ENCODE measurements around the gene MCOLN2.
"Not testable (repeated sequence)": the region's sequence is repeated elsewhere in the genome, so short reads cannot be mapped to it uniquely, and the experiment has no call there.

Gene MCOLN2

GRCh38 chr1:84907095-84907827 is 89.7 kb downstream of the MCOLN2 start:
- no peak overlapping the region for H3K27ac ChIP-seq
- no peak for TF ChIP-seq CTCF (conservative IDR thresholded peaks at IDR 0.05)

- H3K27ac ChIP-seq: not testable (repeated sequence)
Measured at GRCh38 chr1:84902727-84903126, 94.2 kb downstream of the MCOLN2 start.

- TF ChIP-seq CTCF (conservative IDR thresholded peaks at IDR 0.05): no peak
- peak overlapping the region; percentile 78 for H3K27ac ChIP-seq
Measured at GRCh38 chr1:84899969-84900368, 96.9 kb downstream of the MCOLN2 start.

- H3K27ac ChIP-seq: no peak overlapping the region
- no peak for TF ChIP-seq CTCF (conservative IDR thresholded peaks at IDR 0.05)
Measured at GRCh38 chr1:84896279-84896678, 100.6 kb downstream of the MCOLN2 start.

GRCh38 chr1:84892705-84893618 is 104.0 kb downstream of the MCOLN2 start, which contains the start of gene LPAR3:
TSS of gene LPAR3 (minus strand) at chr1:84893206. CDS start at chr1:84866120, 27,086 bp downstream.
- no peak within 1 kb of the TSS; the same call in 1 of the 2 replicates for H3K27ac ChIP-seq
- TF ChIP-seq CTCF (conservative IDR thresholded peaks at IDR 0.05): peak; percentile 22; the same call in 1 of the 2 replicates

GRCh38 chr1:84890566-84890965 is 106.3 kb downstream of the MCOLN2 start:
- H3K27ac ChIP-seq: no peak overlapping the region
- TF ChIP-seq CTCF (conservative IDR thresholded peaks at IDR 0.05): no peak

- H3K27ac ChIP-seq: no peak overlapping the region
- no peak for TF ChIP-seq CTCF (conservative IDR thresholded peaks at IDR 0.05)
Measured at GRCh38 chr1:84889437-84889836, 107.5 kb downstream of the MCOLN2 start.
